SK-N-SH treated with all-trans-retinoic acid at 6 μM for 48 hours (cell line): Measurements from ENCODE around the gene PRRC2B.

Experiments used
- CREB5 ChIP-seq: fragments of 250-450 bp; sonication (Bioruptor Pico); IDR thresholded peaks from 2 replicates; pipeline ENCODE4 v1.5.1; 2020; ENCODE audit warnings: low read depth, mild to moderate bottlenecking, moderate library complexity
- CSDC2 ChIP-seq: fragments of 250-450 bp; sonication (Bioruptor Pico); IDR thresholded peaks from 2 replicates; pipeline ENCODE4 v1.5.0; 2020; ENCODE audit warnings: mild to moderate bottlenecking, moderate library complexity
- ESRRG ChIP-seq: fragments of 250-450 bp; sonication (Bioruptor Pico); IDR thresholded peaks from 2 replicates; pipeline ENCODE4 v1.6.1; 2021; ENCODE audit warnings: mild to moderate bottlenecking
- ISL1 ChIP-seq: fragments of 250-450 bp; sonication (Bioruptor Pico); IDR thresholded peaks from 2 replicates; pipeline ENCODE4 v2.1.2; 2022; ENCODE audit warnings: mild to moderate bottlenecking, moderate library complexity
- PATZ1 ChIP-seq: fragments of 250-450 bp; sonication (Bioruptor Pico); IDR thresholded peaks from 2 replicates; pipeline ENCODE4 v1.8.0; 2020; ENCODE audit warnings: mild to moderate bottlenecking, moderate library complexity, borderline replicate concordance
- TOX ChIP-seq: fragments of 250-450 bp; sonication (Bioruptor Pico); IDR thresholded peaks from 2 replicates; pipeline ENCODE4 v1.8.0; 2021; ENCODE audit warnings: mild to moderate bottlenecking, moderate library complexity, borderline replicate concordance
- ZC3H10 ChIP-seq: fragments of 250-450 bp; sonication (Bioruptor Pico); IDR thresholded peaks from 2 replicates; pipeline ENCODE4 v1.5.1; 2021; ENCODE audit warnings: mild to moderate bottlenecking, moderate library complexity
- ZFP3 ChIP-seq: fragments of 250-450 bp; sonication (Bioruptor Pico); IDR thresholded peaks from 2 replicates; pipeline ENCODE4 v1.5.0; 2020; ENCODE audit warnings: mild to moderate bottlenecking, moderate library complexity
- ZFP30 ChIP-seq: fragments of 450-650 bp; formaldehyde crosslinking; IDR thresholded peaks from 2 replicates; pipeline ENCODE4 v1.5.0; 2022; ENCODE audit warnings: mild to moderate bottlenecking, moderate library complexity
- ZNF565 ChIP-seq: fragments of 450-650 bp; formaldehyde crosslinking; conservative IDR thresholded peaks from 2 replicates; pipeline ENCODE4 v1.5.0; 2020; ENCODE audit warnings: low read depth, mild to moderate bottlenecking, moderate library complexity
- TF ChIP-seq, protein P1 (sequence below): fragments of 250-450 bp; sonication (Bioruptor Pico); IDR thresholded peaks from 2 replicates; pipeline ENCODE4 v1.8.0; 2021; ENCODE audit warnings: low read depth, mild to moderate bottlenecking, moderate library complexity, borderline replicate concordance

DNA sequence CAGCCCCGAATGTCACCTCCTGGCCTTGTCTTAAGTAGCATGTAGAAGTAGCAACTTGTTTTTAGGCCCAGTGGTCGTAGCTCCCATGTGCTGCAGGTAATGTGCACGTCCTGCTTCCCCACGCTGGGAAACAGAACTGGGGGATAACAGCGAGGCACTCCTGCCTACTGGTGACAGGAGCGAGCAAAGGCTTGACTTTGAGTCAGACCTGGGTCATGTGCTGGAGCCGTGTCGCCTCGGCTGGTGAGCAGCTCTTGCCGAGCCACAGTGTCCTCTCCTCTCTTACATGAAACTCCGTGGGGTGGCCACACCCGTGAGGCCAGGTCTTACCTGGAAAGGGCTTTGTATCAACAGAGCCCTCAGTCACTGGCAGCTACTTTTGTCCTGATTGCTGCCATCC, 91.3 kb downstream of the PRRC2B start:
- no peak for TF ChIP-seq CSDC2 (CRISPR knock-in tag)
- TF ChIP-seq TOX (CRISPR knock-in tag) = no peak
- TF ChIP-seq PATZ1 (CRISPR knock-in tag) = no peak
- no peak for TF ChIP-seq ESRRG (CRISPR knock-in tag)
- TF ChIP-seq, protein P1, sequence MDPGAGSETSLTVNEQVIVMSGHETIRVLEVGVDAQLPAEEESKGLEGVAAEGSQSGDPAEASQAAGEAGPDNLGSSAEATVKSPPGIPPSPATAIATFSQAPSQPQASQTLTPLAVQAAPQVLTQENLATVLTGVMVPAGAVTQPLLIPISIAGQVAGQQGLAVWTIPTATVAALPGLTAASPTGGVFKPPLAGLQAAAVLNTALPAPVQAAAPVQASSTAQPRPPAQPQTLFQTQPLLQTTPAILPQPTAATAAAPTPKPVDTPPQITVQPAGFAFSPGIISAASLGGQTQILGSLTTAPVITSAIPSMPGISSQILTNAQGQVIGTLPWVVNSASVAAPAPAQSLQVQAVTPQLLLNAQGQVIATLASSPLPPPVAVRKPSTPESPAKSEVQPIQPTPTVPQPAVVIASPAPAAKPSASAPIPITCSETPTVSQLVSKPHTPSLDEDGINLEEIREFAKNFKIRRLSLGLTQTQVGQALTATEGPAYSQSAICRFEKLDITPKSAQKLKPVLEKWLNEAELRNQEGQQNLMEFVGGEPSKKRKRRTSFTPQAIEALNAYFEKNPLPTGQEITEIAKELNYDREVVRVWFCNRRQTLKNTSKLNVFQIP (CRISPR knock-in tag) = no peak
- no peak for TF ChIP-seq ZFP3
- no peak for TF ChIP-seq ZNF565 (CRISPR knock-in tag)
- TF ChIP-seq ZFP30 (CRISPR knock-in tag) = no peak
- no peak for TF ChIP-seq ISL1 (CRISPR knock-in tag)
- TF ChIP-seq ZC3H10 (CRISPR knock-in tag) = no peak
- TF ChIP-seq CREB5 (CRISPR knock-in tag) = no peak
